SU-DHL-6 (cell line): ENCODE data around the gene GNA14.

Experiments
- H2AFZ ChIP-seq: fragments of 200-600 bp; sonication (generic); 2 replicates; pipeline ENCODE4 v1.6.1; 2014; ENCODE audit warnings: low read depth, mild to moderate bottlenecking, moderate library complexity, mixed read lengths, antibody characterized with exemption, low read length; ENCODE audit not compliant: severe bottlenecking
- H3F3A ChIP-seq: fragments of 200-600 bp; shearing (Covaris generic); 2 replicates; pipeline ENCODE4 v1.6.0; 2016; ENCODE audit warnings: antibody characterized with exemption, mild to moderate bottlenecking; ENCODE audit not compliant: insufficient read depth
- H3K27ac ChIP-seq: fragments of 200-600 bp; sonication (generic); 2 replicates; pipeline ENCODE4 v1.5.1; 2016; ENCODE audit warnings: low read depth, mild to moderate bottlenecking, low read length, moderate library complexity, mixed read lengths
- H3K27me3 ChIP-seq: fragments of 200-600 bp; sonication (generic), shearing (Covaris generic); 2 replicates; pipeline ENCODE4 v1.6.0; 2014; ENCODE audit warnings: mild to moderate bottlenecking, low read length
- H3K36me3 ChIP-seq: fragments of 200-600 bp; sonication (generic); 2 replicates; pipeline ENCODE4 v1.6.1; 2014; ENCODE audit warnings: mild to moderate bottlenecking, low read length, mixed read lengths
- H3K4me2 ChIP-seq: fragments of 300-600, 200-600 bp; shearing (Covaris generic), sonication (generic); 2 replicates; pipeline ENCODE4 v1.6.0; 2014; ENCODE audit warnings: low read length, low read depth, mild to moderate bottlenecking; ENCODE audit not compliant: poor library complexity, severe bottlenecking
- H3K4me3 ChIP-seq: fragments of 200-600 bp; sonication (generic); 2 replicates; pipeline ENCODE4 v1.5.1; 2014; ENCODE audit warnings: antibody characterized with exemption, low read length, mild to moderate bottlenecking, mixed read lengths; ENCODE audit not compliant: insufficient read depth, poor library complexity, severe bottlenecking
- H3K79me2 ChIP-seq: fragments of 200-600 bp; sonication (generic); 2 replicates; pipeline ENCODE4 v1.6.1; 2014; ENCODE audit warnings: mild to moderate bottlenecking, low read length, moderate library complexity; ENCODE audit not compliant: insufficient read depth
- H3K9ac ChIP-seq: fragments of 200-600 bp; sonication (generic); 2 replicates; pipeline ENCODE4 v1.7.0; 2014; ENCODE audit warnings: mild to moderate bottlenecking, low read length
- H3K9me2 ChIP-seq: fragments of 200-600 bp; sonication (generic); replicated peaks from 2 replicates; pipeline ENCODE4 v1.6.1; 2014; ENCODE audit warnings: low read length; ENCODE audit not compliant: insufficient read depth
- H3K9me3 ChIP-seq: fragments of 200-600 bp; sonication (generic); 2 replicates; pipeline ENCODE4 v1.6.1; 2014; ENCODE audit warnings: low read length, mixed read lengths; ENCODE audit not compliant: insufficient read depth
- H4K20me1 ChIP-seq: fragments of 200-600 bp; sonication (generic); 2 replicates; pipeline ENCODE4 v1.6.1; 2014; ENCODE audit warnings: low read depth, mild to moderate bottlenecking, antibody characterized with exemption, low read length, moderate library complexity, mixed read lengths
- EZH2phosphoT487 ChIP-seq: fragments of 200-600 bp; sonication (generic), shearing (Covaris generic); conservative IDR thresholded peaks from 2 replicates; pipeline ENCODE4 v1.6.1; 2018; ENCODE audit warnings: mild to moderate bottlenecking, antibody characterized with exemption, low read length, moderate library complexity, mixed read lengths
- TF ChIP-seq, protein P1 (sequence below): fragments of 200-600 bp; sonication (generic); IDR thresholded peaks from one replicate; pipeline ENCODE4 v1.5.1; 2017; ENCODE audit warnings: antibody characterized with exemption, mild to moderate bottlenecking, low read length, moderate library complexity; ENCODE audit not compliant: insufficient read depth, poor library complexity, severe bottlenecking

The GNA14 gene

DNA sequence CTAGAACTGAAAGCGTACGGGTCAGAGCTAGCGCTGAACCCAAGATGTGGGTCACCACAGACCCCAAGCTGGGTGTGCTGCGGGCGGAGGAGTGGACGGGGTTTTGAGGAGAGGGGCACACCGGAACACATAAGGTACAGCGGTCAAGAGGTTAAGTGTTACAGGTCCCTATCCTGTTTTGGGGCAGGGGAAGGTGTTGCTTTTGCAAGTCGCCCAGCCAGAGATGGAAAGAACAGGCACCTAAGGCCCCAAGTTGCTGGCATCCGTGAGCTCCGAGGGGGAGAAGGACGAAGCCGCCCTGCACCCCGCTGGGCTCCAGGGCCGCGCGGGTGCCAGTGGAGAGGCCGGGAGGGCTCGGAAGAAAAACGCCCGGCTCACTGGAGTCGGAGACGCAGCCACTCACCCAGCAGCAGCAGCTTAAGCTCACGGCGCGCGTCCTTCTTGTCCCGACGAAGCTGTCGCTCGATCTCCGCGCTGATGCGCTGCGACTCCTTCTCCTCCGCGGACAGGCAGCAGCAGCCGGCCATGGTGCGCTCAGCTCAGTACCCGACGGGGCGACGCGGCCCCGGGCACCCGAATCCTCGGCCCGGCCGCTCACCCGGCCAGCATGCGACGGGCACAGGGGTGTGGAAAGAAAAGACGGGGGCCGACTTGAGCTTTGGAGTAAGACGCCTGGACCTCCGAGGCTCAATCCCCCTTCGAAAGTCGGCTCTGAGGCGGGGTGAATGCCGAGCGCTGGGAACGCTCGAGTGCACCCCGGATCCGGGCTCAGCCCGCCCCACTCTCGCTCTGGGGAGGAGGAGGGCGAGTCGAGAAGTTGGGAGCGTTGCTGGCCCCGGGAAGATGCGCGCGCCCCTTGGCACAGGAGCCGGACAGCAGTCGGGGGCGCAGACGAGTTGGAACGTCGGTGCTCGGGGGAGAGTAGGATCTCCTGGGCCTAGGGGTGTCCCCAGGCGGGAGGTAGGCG, 572 bp downstream of the GNA14 start:
- H2AFZ ChIP-seq = no peak overlapping the region

DNA sequence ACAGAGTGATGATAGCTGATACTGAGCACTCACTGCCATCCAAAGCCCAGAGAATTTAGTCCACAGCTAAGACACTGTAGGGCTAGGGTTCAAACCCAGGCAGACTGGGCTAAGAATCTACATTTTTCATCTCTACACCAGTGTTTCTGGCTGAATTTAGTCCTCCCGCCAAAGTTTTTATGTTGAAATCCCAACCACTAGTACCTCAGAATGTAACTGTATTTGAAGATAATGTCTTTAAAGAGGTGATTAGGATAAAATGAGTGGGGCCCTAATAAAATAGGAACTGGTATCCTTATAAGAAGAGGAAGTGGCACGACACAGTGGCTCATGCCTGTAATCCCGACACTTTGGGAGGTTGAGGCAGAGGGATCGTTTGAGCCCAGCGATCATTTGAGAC, 4.3 kb downstream of the GNA14 start:
- H3K4me2 ChIP-seq = no peak overlapping the region
- no peak overlapping the region for H3K9ac ChIP-seq
- H3K9me2 ChIP-seq = no peaks in the 10 kb centered on the region
- H3K4me3 ChIP-seq = no peak overlapping the region
- H3K79me2 ChIP-seq = no peaks in the 10 kb centered on the region
- no peaks in the 10 kb centered on the region for H3K36me3 ChIP-seq
- H3K9me3 ChIP-seq = no peaks in the 10 kb centered on the region
- no peaks in the 10 kb centered on the region for H3K27me3 ChIP-seq
- H3K27ac ChIP-seq = no peak overlapping the region
- TF ChIP-seq, protein P1, sequence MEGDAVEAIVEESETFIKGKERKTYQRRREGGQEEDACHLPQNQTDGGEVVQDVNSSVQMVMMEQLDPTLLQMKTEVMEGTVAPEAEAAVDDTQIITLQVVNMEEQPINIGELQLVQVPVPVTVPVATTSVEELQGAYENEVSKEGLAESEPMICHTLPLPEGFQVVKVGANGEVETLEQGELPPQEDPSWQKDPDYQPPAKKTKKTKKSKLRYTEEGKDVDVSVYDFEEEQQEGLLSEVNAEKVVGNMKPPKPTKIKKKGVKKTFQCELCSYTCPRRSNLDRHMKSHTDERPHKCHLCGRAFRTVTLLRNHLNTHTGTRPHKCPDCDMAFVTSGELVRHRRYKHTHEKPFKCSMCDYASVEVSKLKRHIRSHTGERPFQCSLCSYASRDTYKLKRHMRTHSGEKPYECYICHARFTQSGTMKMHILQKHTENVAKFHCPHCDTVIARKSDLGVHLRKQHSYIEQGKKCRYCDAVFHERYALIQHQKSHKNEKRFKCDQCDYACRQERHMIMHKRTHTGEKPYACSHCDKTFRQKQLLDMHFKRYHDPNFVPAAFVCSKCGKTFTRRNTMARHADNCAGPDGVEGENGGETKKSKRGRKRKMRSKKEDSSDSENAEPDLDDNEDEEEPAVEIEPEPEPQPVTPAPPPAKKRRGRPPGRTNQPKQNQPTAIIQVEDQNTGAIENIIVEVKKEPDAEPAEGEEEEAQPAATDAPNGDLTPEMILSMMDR = no peak
- H2AFZ ChIP-seq = no peak overlapping the region
- H3F3A ChIP-seq = no peaks in the 10 kb centered on the region
- H4K20me1 ChIP-seq = no peaks in the 10 kb centered on the region

More for the DNA sequence above, 572 bp downstream of the GNA14 start:
- Histone ChIP-seq H3K36me3 (no peaks in the 10 kb centered on the region), H3K4me3 (no peak overlapping the region), H3F3A (no peaks in the 10 kb centered on the region), H3K9me2 (no peaks in the 10 kb centered on the region), H3K4me2 (no peak overlapping the region), H3K9me3 (no peaks in the 10 kb centered on the region), H3K27me3 (no peaks in the 10 kb centered on the region), H3K27ac (no peak overlapping the region), H3K79me2 (no peaks in the 10 kb centered on the region), H3K9ac (no peak overlapping the region), H4K20me1 (no peaks in the 10 kb centered on the region)
- TF ChIP-seq, protein P1 = no peak
- no peak for TF ChIP-seq EZH2phosphoT487

DNA sequence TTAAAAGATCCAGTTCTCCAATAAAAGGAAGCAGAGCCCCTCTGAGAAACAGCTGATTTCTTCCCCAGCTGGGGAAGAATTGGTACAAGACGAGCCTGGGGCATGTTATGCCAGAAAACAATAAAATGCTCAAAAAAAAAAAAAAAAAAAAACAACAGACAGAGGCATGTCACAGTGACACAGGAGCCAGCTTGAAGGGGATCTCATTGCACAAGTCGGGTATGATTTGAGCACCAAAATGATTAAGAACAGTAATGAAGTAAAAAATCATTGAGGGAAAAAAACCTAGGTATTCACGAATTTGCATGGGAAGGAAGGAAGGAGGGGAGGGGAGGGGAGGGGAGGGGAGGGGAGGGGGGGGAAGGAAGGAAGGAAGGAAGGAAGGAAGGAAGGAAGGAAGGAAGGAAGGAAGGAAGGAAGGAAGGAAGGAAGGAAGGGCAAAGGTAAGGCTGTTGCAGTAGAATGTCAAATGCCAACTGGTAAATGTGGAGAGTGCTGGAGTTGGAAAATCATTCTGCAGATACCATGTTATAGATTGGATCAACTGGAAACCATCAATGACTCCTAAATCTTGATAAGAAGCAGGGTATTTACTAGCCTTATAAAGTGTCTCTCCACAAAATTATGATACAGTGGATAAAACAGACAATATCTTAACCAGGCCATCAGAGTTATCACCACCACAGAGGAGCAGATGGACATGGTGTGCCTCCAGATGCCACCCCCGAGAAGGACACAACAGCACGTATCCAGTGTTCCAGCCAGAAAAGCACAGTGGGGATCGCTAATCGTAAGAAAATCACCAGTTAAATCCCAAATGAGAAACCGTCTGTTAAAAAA, 7.2 kb downstream of the GNA14 start:
- no peaks in the 10 kb centered on the region for H3K36me3 ChIP-seq
- H3K9ac ChIP-seq = no peak overlapping the region
- H3K9me2 ChIP-seq = no peaks in the 10 kb centered on the region
- no peaks in the 10 kb centered on the region for H3K27me3 ChIP-seq
- H2AFZ ChIP-seq = no peak overlapping the region
- TF ChIP-seq EZH2phosphoT487 = no peak
- TF ChIP-seq, protein P1 = no peak
- H3K4me3 ChIP-seq = no peak overlapping the region
- no peak overlapping the region for H3K4me2 ChIP-seq
- H3K79me2 ChIP-seq = no peaks in the 10 kb centered on the region
- H3F3A ChIP-seq = no peaks in the 10 kb centered on the region
- H4K20me1 ChIP-seq = no peaks in the 10 kb centered on the region
- no peak overlapping the region for H3K27ac ChIP-seq
- H3K9me3 ChIP-seq = no peaks in the 10 kb centered on the region
